DOHH2 (cell line): ENCODE measurements around the gene ABHD17C.

Experiments used
- EZH2phosphoT487 ChIP-seq: fragments of 200-600 bp; sonication (generic); IDR thresholded peaks from 2 replicates; pipeline ENCODE4 v1.6.1; 2017; ENCODE audit warnings: borderline replicate concordance, mild to moderate bottlenecking, antibody characterized with exemption, low read length, moderate library complexity, mixed read lengths
- TF ChIP-seq, protein P1 (sequence below): fragments of 200-600 bp; sonication (generic); IDR thresholded peaks from one replicate; pipeline ENCODE4 v1.5.1; 2014; ENCODE audit warnings: antibody characterized with exemption, mild to moderate bottlenecking, low read depth, low read length; ENCODE audit not compliant: poor library complexity, severe bottlenecking

DNA sequence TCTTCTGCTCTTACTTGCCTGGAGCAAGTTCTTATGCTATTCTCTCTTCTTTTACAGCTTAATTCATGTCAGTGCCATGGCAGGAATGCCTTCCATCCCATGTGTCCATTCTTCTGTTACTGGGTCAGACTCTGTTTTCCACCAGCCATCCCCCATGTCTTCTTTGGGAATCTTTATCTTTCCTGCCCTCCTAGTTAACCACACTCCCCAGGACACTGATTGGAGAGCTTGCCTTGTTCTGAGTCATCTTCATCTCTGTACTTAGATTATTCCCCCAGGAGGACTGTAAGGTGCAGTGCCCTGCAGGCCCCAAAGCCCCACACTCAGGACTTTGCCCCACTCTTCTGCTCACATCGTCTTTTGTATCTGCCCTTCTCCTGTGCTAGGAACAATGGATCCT, 3.6 kb downstream of the ABHD17C start:
- TF ChIP-seq, protein P1, sequence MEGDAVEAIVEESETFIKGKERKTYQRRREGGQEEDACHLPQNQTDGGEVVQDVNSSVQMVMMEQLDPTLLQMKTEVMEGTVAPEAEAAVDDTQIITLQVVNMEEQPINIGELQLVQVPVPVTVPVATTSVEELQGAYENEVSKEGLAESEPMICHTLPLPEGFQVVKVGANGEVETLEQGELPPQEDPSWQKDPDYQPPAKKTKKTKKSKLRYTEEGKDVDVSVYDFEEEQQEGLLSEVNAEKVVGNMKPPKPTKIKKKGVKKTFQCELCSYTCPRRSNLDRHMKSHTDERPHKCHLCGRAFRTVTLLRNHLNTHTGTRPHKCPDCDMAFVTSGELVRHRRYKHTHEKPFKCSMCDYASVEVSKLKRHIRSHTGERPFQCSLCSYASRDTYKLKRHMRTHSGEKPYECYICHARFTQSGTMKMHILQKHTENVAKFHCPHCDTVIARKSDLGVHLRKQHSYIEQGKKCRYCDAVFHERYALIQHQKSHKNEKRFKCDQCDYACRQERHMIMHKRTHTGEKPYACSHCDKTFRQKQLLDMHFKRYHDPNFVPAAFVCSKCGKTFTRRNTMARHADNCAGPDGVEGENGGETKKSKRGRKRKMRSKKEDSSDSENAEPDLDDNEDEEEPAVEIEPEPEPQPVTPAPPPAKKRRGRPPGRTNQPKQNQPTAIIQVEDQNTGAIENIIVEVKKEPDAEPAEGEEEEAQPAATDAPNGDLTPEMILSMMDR, result no peak
- no peak for TF ChIP-seq EZH2phosphoT487
